Activated naive CD4-positive, alpha-beta T cell (primary cell): Measurements from ENCODE around the gene ZNRF2.

Experiments
- DNase-seq, 4 experiments: peaks; one replicate each; lab custom pipeline; 2025; lab: John Stamatoyannopoulos, UW

The ZNRF2 gene

DNA sequence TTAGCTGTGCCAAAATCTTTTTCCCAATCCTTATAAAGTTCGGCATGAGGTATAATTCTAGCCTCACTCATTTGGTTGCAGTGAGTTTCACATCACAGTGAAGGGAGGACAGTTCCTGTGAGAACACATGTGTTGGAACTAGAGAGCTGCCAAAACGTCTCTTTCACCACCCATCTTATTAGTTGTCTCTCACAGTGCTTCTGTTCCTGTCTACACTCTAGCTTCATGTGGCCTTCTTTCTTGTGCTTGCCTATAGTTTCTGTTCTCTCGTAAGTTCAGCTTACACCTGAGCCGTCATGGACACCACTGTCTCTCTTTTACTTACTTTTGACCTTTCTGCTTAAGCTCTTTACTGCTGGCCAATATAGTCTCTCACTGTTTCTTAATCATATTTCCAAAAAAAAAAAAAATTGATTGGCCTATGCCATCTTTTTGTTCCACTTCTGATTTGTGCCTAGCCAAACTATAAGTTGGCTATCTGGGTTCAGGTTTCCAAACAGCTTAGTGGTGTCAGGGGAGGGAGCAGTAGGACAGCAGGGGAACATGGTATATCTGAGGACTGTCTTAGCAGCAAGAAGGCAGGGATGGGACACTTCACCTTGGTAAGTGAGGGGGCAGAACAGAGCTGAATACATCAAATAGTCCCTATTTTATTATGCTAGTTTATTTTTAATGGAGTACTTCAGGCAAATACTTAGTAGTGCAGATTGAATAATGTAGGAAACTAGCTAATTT is 38.0 kb downstream of the ZNRF2 start:
- no peak for DNase-seq

DNA sequence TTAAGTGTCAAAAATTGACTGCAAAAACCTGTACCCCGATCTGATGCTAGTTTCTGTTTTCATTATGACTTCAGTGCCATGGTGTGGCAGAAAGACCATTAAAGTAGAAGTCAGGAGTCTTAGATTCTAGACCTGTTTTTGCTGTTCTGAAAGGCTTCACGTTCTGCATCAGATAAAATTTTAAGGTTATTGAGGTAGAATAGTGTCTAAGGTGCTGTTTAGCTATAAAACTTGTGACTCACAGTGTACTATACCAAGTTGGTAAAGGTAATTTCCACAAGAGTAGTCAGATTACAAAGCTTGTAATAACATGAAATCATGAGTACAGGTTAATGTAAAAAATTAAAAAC is 38.6 kb downstream of the ZNRF2 start:
- DNase-seq, result no peak

DNA sequence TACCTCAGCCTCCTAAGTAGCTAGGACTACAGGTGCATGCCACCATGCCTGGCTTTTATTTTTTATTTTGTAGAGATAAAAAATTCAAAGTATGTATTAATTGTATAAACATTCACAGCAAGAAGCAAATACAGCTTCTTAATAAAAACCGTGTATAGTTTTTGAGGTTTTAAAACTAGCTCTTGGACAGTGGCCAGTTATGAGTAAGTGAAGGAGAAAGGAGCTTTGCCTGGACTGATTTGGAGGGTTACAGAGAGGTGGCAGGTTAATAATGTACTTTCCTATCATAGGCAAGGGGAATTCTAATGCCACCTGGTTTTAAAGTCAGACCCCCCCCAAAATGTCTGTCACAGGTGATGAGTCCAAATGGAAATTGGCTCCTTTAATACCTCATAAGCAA is 43.4 kb downstream of the ZNRF2 start:
- no peak for DNase-seq

DNA sequence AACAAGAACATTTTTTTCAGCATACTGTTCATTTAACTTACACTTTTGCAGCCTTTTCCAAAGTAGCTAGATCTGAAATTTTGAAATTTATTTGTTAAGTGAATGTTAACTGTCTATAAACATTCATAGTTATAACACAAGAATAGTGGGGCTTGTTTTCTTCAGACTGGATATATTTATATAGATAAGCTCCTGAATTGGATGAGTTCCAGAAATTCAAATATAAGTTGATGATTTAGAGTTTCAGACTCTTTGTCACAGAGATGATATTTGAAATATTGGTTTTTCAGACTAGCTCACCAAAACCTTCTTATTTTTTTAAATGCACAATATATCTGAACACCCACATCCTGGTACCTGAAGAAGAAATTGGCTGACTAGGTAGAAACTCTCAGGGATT is 44.0 kb downstream of the ZNRF2 start:
- no peak for DNase-seq

DNA sequence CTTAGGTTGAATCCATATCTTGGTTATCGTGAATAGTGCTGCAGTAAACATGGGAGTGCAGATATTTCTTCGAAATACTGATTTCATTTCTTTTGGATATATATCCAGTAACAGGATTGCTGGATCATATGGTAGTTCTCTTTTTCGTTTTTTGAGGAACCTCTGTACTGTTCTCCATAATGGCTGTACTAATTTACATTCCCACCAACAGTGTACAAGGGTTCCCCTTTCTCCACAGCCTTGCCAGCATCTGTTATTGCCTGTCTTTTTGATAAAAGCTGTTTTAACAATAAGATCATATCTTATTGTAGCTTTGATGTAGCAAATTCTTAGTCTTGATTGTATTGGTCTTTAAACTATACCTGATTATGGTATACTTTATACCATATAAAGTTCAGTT is 45.3 kb downstream of the ZNRF2 start:
- DNase-seq, result no peak

DNA sequence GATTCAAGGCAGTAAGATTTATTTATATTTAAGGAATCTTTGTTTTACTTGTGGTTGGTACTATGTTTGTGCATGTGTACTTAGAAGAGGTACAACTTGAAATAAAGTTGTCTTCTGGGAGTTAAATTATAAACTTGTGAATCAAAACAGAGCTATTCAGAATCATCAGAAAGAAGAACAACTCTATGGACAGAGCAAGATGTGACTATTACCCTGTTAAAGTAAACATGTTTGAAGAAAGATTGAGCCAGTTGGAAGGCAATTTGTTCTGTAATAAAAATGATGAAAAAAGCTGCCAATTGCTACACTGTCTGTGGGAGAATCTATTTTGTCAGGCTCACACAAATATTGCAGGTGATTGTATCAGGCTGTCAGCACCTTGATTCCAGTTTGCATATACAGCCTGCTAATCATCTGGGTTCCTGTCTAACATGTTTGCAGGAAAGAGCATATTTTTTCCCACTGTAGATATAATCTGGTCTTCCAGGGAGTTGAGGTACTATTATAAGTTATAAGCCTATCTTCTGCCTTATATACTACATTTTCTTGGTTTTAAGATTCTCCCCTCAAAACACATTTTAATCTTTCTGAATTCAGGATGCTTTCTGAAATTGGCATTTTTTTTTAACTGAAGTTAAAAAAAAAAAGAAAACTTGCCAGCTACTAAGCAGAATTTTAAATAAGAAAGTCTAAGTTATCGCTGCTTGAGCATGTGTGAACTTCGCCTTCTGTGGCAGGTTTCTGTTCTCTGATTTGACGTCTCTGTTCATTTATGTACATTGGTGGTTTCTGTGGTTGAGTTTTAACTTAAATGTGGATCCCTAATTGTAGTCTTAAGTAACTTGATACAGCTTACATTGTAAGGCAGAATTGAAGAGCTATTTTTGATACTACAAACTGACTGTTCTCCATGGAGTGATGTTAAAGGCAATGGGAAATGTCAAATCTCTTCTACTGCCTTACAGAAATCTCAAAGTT is 46.0 kb downstream of the ZNRF2 start:
- DNase-seq, result no peak

DNA sequence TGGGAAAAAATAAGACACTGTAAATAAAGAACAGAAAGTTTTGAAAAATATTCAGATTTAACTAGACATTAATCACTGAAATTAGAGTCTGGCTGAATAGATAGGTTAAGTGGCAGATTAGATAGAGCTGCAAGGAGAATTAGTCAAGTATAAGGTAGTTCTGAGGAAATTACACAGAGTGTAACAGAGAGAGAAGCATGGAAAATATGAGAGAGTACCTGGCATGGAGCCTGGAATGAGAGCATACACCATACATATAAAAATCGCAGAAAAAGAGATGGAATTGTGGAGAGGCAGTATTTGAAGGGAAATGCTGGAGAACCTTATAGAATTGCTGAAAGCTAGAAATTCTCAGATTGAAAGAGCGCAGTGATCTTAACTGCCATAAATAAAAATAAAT is 46.9 kb downstream of the ZNRF2 start:
- DNase-seq, result no peak

DNA sequence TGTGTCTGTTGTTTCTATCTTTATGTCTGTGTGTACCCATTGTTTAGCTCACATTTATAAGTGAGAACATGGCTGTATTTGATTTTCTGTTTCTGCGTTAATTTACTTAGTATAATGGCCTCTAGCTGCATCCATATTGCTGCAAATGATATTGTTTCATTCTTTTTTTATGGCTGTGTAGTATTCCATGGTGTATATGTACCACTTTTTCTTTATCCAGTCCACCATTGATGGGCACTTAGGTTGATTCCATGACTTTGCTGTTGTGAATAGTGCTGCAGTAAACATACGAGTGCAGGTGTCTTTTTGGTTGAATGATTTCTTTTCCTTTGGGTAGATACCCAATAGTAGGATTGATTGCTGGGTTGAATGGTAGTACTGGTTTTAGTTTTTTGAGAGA is 48.2 kb downstream of the ZNRF2 start:
- DNase-seq, result no peak

DNA sequence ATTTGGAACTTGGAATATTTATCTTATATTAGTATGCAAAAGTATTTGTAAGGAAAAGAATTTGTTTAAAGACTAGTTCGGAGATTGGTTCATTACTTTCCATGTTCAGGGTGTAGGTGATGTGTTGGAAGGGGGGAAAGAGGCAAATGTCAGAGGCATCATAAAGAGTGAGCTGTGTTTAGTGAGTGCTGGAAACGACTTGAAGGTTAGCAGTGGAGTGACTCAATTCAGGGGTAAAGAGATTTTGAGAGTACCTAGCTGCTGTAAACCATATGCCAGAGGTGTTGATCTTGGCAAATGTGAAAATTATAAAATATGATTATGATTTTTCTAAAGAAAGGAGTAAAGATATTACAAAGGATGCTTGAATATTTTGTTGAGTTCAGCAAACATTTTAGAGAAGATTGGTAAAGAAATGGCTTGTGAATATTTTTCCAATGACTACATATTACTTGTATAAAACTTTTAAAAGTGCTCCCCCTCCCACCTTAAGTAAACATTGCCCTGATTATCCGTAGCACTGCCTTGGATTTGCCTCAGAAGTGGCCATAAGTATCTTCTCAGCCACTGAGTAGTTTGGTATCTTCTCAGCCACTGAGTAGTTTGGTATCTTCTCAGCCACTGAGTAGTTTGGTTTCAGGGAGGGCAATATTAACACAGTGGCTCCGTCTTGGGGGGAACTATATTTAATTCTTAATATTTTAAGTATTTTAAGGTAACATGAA is 51.5 kb downstream of the ZNRF2 start:
- DNase-seq, result no peak

DNA sequence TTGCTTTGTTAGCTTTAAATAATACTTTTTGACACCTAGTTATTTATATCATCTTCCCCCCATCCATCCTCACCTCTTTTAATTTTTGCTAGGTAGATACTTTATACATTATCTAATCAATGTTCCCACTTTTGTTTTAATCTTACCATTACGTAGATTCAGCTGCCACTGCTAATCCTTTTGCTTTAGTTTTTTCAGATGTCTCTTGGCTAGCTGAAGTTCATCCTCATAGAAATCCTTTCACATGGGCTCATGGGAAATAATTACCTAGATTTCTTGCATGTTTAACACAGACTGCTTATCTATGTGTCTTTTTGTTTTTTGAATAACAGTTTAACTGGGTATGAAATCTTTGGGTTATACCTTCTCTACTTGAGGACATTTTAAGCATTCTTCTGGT is 60.1 kb downstream of the ZNRF2 start:
- no peak for DNase-seq

DNA sequence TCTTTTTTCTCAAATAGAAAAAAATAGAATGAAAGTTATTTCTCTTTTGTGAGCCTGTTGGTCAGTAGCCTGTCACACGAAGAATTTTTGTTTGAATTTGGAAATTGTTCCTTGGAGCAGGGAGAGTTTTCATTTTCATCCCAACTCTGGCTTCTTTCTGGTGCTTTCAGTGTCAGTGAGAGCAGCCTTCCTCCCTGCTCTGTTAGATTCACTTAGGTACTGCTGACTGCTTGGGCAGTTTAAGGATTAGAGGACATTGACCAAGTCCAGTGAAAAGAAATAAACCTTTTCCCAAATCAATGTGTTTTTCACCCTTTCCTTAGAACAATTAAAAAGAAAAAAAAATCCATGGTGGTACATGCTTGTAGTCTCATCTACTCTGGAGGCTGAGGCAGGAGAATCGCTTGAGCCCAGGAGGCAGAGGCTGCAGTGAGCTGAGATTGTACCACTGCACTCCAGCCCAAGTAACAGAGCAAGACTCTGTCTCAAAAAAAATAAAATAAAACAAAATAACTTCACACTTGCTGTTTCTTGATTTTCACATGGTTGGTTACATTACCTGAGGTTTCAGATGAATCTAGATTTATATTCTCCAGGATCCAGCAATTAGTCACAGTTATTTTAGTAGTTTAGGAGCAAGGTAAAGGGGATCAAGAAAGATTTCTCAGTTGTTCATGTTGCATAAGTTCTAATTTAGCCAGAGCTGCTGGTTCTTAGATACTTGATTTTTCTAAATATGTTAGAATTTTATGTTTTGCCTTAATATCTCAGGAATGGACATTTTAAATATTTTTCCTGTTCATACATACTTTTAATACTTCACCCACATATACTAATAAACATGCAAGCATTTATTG is 63.1 kb downstream of the ZNRF2 start:
- DNase-seq, result no peak

DNA sequence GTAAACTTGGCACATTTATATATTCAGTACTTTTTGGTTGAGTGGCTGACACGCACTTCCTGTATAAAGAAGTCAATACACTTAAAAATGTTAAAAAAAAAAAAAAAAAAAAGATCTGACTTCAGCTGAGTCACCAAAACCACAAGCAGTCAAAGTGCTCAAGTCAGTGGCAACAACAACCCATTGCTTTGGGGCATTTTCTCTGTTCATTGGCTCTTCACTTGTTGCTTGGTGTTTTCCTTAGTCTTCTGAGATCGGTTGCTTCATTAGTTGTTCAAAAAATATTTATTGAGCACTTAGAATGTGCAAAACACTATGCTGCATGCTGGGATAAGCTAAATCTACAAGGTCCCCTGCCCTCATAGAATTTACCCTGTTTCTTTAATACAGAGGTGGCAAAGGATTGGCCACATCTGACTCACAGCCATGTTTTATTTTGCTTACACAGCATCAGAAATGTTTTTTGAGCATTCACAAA is 63.7 kb downstream of the ZNRF2 start:
- peak in 1 of 4 experiments; percentile 1 for DNase-seq

DNA sequence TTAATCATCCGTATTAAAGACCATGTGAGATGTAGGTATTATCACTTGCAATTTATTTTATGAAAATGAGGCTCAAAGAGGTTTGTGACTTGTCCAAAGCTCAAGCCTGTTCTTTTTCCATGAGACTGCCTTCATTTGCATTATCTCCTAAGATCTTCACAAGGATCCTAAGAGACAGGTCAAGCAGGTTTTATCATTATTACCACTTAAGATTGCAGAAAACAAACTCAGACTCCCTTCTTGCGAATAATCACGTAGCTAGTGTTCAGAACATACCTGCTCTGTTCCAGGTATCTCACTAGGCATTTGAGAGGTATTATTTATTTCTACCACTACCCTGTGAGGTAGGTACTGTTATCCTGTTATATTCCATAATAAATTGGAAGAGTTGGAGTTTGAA is 64.8 kb downstream of the ZNRF2 start:
- DNase-seq, result no peak

DNA sequence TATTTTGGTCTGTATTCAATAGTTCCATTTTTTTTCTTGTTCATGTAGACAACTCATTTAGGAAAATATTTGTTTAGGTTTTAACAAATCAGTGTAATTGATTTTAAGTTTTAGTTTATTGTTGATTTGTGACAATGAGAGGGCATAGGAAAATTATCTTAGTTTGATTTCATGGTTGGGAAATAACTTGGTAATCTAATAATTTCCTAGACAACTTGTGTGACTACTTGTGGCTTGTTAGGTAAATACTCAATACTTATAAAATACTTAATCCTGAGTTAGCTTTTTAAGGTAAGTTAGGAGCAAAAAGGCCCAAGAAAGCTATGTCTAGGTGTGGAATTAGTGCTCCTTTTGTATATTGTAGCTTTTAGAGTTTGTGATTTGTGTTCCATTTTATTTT is 65.4 kb downstream of the ZNRF2 start:
- no peak for DNase-seq

DNA sequence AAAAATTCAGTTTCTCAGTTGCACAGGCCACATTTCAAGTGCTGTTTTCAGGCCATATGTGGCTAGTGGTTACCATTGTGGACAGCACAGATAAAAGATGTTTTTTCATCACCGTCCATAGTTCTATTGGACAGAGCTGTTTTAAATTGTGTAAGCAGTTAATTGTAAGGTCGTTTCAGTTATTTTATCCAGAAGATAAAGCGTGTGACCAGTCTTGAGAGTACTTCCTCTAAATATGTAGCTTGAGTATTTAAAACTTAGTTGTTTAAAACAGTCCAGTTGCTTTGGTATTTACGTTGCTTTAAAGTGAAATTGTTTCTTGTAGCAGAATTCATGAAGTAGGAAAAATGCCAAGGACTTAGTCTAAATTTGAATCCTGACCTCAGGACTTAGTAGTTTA is 66.9 kb downstream of the ZNRF2 start:
- DNase-seq, result no peak

DNA sequence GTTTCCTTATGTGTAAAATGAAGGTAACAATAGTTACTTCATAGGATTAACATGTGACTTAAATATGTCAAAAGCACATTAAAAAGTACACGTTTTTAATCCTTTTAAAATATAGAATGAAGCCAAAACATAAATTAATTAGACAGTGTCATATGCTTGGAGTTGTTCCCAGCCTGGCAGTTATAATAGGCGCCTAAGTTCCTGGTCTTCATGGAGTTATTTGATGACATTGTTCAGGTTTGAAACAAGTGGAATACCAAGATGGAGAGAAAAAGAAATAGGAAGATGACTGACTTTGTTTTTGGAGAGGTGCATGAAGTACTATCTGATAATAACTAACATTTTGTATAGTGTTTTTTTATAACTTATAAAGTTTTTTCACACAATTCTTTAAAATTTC is 67.3 kb downstream of the ZNRF2 start:
- no peak for DNase-seq

DNA sequence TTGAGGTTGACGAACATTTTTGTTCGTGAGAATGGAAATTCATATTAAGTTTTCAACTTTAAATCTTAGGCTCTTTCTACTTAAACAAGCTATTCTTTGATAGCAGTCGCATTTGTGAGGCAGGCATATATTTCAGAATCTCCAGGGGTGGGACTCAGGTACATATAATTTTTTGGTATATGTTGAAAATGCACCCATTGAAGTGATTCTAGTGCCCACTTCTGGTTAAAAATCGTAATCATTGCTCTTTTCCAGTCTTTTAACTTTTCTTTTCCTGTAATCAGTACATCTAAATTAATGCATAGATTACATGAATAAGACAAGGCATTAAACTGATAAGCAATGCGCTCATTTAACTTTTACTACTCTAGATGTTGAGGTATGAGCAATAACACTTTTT is 67.8 kb downstream of the ZNRF2 start:
- no peak for DNase-seq

DNA sequence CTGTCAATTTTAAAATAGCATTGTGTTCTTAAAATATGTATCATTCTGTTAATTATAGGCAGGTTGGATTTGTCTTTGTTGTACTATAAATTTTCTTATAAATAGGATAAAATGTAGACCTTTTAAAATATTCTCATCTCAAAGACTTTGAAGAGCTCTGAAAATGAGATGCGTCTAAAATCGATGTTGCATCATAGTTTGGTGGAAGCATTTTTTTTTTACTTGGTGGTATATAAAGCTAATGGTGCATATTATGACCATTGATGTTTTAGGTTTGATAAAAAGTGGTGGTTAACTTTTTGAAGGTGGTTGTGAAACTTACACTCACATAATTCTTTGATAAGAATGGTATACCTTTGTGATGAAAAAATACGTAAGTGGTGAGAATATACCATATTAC is 69.1 kb downstream of the ZNRF2 start:
- no peak for DNase-seq

DNA sequence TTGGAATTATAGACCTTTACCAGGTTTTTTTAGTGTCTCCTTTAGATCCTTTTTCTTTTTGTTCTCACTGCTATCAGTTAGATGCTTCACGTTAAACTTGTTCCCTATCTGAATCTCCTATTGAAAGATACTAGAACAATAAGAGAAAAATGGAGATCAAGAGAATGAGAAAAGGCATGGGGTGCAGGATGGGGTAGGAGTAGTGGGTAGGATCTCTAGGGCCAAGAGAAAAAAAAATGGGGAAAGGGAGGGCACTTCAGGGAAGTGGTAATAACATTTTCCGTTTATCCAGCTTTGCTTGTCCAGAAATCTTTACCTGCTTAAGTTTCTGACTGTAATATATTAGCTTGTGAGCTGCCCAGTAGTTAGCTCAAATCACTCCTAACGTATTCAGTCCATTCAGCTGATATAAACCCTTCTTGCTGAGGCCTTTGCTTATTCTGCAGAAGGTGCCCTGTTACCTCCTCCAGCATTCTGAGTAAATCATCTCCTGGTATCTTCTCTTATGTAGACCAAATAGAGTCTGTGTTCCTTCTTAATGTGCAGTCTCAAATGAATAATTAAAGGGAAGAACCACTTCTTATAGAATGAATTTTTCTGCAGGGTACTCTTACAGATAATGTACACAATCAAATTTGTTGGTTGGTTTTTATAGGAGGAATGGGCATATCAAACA is 69.7 kb downstream of the ZNRF2 start:
- no peak for DNase-seq

DNA sequence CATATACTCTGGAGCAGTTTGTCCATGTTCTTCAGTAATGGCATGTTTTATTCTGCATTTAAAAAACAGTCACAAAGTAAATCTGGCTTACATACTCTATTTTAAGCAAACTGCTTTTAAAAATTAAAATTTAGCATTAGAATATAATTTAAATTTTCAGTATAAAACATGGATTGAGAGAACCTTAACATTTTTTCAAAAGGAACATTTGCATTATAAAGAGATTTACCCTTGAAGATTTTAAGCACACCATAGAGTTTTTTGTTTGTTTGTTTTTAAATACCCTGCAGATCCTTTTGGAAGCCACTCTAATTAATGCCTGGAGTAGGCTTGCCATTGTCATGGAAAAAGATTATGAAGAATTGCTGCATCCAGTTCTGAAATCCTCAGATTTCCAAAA is 70.4 kb downstream of the ZNRF2 start:
- no peak for DNase-seq

DNA sequence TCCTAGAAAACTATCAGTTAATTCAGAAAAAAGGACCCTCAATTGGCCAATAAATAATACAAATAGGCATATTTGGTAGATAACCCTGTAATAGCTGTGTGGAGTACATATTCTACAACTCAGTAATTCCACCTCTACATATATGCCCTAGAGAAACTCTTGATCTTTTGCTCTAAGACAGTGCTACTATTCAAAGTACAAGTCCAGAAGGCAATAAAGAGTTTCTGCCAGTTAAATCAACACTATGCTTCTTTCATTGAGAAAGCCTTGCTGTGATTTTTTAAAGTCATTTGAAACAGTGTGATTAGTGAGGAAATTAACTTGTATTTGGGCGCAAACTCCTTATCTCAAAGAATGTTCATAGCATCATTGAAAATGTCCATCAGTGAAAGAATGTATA is 75.6 kb downstream of the ZNRF2 start:
- DNase-seq, result no peak
